Stimulated activated CD4-positive, alpha-beta T cell treated with anti-CD3 and anti-CD28 coated beads, Interleukin-4, amount 100 ng/mL, for 48 hours (primary cell): ENCODE results near the gene MAFG.

Source experiments
- DNase-seq, 2 donors: peaks; one replicate each; pipeline ENCODE4 v3.0.0-alpha.2; 2020; ENCODE audit warnings: low read depth in 2 of 2

The MAFG gene

DNA sequence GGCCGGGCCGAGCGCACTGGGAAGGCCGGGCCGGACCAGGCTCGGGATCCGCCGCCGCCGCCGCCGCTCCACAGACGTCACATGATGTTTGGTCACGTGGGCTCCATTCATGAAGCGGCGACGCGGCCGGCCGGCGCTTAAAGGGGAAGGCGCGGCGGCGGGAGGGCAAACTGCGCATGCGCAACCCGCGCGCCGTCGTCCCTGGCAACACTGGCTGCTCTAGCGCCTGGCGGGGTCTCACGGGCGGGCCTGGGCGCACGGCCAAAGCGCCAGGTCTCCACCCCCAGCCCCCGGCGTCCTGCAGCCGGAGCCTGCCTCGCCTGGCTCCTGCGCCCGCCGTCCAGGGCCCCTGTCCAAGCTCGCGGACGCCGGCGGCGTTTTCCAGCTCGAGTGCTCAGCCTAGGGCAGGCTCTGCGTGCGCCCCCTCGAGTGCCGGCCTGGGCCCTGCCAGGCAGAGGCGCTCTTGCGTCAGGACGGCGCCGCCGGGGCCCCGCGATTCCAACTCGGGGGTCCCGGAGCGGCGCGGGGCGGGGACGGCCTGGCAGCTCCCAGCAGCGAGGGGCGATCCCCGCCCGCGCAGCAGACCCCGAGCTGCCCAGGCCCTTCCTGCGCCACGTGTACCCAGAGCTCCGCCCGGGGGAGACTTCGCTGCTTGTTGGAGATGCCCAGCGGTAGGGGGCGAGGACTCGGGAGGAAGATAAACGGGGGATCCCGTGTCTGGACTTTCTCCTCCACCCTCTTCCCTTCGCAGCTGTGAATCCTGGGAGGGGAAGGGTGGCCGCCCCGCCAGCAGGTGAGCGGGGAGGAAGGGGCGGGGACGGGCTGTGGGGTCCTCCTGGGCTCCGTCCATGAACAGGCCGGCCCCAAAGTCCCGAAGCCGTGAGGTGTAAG, at the start of gene MAFG:
MAFG (minus strand) TSS at position 83 of the 891 bp plus-strand sequence. CDS start 4,550 bp downstream, outside the sequence.
- peak; percentile 84 to 85 for DNase-seq

DNA sequence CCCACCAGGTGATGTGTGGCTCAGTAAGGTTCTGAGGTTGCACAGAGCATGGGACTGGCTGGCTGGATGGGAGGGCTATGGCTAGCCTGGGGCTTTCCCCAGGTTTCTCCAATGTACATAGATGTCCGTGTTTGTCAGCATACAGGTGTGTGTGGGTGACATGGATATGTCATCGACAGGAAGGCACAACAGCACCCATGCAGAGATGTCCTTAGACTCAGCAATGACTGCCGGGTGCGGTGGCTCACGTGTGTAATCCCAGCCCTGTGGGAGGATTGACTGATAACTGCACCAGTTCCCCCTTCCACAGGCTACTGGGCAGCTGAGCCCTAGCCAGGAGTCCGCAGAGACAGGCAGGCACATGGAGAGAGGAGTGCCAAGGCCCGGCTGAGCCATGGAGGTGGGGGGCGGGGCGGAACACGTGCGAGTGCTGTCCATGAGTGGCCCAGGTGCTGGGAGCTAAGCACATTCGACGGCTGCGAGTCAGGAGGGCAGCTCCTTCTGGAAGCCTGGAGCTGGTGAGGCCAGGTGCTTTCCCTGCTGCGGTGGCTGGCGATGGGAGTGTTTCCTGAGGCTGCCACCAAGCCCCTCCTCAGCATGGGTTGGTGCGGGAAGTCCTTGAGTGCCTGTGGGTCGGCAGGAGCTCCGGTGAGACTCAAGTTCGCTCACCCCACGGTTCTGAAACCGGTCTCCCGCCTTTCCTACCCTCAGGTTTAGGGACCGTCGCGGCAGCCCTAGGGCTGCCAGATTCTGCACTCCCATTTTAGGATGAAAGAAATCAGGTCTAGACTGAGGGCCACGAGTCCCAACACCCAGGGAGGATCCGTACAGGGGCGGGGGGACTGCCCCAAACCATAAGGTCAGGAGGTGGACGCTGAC, 49.0 kb upstream of the MAFG start:
- DNase-seq, result peak; percentile 23 to 54

DNA sequence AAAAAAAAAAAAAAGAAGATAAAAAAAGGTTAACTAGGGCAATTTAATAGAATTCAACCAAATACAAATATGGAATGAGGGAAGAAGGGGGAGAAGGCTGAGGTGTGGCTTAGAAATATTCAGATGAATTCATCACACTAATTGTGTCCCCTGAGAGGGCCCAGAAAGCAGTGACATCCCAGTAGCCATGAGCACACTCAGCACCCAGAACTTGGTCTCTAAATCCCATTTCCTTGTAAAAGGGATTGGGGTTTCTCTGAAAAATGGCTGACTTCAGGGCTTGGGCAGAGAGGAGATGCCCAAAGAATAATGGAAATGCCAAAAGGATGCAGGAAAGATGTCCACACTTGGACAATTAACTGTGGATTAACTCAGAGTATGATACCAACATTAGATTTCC, 45.9 kb upstream of the MAFG start:
- no peak for DNase-seq

DNA sequence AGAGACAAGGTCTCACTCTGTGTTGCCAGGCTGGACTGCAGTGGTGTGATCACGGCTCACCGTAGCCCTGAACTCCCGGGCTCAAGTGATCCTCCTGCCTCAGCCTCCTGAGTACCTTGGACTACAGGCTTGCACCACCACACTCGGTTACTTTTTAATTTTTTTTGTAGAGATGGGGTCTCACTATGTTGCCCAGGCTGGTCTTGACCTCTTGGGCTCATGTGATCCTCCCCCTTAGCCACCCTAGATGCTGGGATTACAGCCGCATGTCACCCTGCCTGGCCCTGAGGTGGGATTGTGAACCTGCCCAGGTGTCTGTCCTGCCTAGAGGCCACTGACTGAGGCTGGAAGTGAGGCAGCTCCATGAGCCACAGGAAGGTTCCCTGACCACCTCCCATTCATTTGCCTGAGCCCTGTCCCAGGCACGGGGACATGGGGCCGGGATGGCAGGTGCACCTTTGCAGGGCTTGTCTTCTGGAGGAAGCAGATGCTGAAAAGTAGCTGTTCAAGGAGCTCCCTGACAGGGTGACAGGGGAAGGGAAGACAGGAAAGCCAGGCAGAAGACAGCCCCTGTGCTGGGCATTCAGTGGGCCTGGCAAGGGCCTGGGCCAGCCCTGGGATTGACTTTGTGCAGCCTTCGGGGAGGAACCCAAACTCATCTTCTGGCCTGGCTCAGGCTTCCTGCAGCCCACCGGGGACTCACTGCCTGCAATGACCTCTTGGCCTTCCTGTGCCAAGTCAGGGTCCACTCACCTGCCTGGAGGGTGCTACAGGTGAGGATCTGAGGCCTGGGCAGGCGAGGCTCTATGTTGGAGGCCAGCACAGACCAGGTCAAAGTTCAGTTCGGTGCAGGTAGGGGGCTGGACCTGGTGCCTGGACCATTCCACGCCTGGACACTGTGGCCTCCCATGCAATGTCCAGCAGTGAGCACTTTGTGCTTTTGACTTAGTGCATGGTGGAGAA, 41.6 kb upstream of the MAFG start:
- no peak for DNase-seq

DNA sequence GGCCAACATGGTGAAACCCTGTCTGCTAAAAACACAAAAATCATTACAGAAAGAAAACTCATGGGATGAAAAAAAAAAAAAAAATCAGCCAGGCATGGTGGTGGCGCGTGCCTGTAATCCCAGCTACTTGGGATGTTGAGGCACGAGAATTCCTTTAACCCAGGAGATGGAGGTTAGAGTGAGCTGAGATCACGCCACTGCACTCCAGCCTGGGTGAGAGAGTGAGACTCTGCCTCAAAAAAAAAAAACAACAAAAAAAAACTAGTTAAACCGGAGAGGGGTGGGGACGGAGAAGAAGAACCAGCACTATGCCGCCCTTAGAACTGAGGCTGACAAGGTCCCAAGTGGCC, 40.8 kb upstream of the MAFG start:
- DNase-seq, result no peak

DNA sequence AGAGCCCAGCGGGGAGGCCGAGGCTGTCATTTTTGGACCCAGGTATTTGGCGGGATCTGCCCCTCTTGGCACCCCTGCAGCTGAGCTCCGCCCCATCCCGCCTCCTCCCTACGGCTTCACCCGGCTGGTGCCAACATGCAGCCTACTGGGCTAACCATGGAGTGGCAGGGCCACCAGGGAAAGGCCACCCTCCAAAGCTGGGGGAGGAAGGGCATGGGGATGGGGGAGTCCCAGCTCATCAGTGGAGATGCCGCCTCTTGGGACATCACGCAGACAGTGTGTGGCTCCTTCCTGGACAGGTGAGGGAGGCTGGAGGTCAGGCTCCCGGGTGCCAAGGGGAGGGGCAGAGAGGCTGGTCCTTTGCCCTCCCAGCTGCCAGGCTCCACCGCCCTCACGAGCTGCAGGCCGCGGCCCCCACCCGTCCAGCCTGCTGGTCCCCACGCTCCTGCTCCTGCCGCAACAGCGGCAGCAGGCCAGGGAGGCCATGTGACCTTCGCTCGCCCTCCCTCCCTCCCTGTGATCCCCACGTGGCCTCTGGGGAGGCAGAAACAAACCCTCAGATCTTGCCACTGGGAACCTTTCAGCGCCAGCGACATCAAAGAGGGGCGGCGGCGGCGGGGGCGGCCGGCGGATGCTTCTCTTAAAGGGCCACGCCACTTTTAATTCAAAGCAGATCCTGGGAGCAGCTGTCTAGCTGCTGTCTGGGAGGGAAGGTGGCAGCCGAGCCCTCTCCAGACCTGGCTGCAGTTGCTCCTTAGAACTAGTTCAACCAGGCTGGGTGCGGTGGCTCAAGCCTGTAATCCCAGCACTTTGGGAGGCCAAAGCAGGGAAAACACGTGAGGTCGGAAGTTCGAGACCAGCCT, 40.2 kb upstream of the MAFG start:
- DNase-seq, result peak; percentile 84 to 85

DNA sequence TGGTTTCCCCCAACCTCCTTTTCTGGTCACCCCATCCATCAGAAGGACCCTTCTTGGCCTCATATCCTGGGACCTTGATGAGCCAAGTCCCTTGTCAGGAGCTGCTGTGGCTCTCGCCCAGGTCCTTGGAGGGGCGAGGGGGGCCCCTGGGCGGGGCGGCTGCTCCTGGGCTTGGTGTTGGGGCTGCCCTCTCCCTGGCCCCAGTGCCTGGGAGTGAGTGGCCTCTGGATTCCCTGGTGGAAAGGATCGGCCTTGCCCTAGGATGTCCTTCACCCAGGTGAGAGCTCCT, 39.7 kb upstream of the MAFG start:
- DNase-seq, result no peak

DNA sequence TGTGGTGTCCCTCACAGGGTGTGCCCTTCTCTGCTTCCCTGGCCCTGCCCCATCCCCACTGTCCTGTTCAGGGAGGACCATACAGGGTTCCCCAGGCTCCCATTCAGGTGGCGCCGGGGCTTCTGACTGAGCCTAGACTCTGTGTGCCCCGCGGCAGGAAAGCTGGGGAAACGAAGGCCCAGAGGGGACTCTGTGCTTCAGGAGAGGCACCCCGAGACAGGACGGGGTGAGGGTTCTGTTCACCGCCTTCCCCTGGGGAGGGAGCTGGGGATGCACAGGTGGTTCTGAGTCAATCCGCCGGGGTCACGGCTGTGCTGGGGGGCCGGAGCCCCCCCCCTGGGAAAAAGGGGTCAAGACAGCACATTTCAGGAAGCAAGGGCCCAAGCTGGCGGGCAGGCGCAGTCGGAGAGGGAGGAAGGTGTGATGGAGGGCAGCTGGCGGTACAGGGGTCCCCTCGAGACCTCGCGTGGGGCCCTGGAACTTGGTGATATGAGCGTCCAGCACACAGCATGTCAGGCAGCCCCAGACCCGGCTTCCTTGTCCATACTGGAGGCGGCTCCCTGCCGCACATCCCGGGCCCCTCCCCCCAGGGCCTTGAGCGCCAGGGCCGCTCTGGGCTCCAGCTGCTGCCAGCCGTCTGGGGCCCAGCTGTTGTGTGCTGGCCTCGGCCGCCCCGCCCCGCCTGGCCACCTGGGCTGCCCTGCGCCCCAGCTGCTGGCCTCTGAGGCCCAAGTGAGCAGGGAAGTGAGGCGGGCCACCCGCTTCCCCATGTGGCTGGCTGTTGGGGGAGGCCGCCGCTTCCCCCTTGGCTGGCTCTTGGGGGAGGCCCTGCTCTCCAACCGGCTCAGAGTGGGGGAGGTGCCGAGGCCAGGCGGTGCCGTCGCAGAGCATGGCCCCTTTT, 39.1 kb upstream of the MAFG start:
- no peak for DNase-seq

DNA sequence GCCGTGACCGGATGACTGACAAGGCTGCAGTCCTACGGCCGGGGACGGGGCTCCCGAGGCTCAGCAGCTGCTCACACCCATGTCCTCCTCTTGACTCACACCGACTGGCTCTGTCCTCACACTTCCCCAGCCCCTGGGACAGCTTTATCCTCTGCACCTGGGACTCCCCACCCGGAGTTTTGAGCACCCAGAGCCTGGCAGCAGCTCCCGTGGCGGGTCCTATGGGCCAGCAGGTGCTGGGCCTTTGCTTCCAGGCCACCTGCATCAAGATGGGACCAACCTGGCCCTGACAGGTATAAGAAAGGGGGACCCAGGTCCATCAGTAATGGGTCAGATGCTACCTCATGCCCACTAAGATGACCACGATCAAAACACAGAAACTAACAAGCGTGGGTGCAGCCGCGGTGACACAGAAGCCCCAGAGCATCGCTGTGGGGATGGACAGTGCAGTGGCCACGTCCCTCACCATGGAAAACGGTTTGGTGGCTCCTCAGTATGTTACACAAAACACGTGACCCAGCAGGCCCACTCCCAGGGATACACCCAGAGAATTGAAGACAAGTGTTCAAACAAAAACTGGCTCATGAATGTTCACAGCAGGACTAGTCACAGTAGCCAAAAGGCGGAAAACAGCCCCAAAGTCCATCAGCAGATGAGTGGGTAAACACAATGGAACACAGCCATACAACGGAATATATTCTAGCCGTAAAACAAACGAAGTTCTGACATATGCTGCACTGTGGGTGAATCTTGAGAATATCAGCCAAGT, 36.7 kb upstream of the MAFG start:
- DNase-seq, result no peak

DNA sequence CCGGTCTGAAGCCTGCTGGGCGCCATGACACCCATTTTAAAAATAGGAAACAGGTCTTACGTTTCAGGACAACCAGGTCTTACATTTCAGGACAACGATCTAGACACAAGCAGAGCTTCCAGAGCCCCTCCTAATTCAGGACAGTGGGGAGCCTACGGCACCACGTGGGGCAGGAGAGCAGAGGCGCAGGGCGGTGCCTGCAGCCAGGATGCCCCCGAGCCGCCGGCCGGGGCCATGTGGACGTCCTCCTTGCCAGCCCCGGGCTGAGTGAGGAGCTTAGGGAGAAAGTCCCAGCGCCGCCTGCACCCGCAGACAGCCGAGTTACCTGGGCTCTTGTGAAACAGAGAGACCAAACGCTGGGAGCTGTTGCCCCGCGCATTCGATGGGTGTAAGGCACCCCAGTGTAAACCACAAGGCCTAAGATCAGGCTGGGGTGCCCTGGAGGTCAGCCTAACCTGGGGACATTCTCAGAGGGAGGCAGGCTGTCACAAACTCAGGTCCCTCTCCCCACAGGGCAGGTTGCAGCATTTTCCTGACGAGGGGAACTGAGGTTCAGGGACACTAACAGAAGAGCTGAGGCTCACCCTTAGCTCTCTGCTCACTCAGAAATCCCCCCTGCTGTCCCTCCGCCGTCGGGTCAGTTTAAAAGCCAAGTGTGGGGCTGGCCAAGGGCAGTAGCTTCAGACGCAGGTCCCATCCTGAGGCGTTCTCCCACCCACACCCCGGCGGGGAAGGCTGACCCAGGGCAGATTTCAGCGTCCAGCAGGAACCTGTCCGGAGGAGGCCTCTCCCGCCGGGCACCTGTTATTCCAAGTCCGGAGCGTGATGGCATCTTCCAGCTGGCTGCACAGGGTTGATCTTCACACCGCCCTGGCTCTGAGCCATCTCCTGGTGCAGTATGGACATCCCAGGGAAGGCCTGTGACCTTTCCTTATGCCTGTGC, 35.2 kb upstream of the MAFG start:
- DNase-seq, result no peak

DNA sequence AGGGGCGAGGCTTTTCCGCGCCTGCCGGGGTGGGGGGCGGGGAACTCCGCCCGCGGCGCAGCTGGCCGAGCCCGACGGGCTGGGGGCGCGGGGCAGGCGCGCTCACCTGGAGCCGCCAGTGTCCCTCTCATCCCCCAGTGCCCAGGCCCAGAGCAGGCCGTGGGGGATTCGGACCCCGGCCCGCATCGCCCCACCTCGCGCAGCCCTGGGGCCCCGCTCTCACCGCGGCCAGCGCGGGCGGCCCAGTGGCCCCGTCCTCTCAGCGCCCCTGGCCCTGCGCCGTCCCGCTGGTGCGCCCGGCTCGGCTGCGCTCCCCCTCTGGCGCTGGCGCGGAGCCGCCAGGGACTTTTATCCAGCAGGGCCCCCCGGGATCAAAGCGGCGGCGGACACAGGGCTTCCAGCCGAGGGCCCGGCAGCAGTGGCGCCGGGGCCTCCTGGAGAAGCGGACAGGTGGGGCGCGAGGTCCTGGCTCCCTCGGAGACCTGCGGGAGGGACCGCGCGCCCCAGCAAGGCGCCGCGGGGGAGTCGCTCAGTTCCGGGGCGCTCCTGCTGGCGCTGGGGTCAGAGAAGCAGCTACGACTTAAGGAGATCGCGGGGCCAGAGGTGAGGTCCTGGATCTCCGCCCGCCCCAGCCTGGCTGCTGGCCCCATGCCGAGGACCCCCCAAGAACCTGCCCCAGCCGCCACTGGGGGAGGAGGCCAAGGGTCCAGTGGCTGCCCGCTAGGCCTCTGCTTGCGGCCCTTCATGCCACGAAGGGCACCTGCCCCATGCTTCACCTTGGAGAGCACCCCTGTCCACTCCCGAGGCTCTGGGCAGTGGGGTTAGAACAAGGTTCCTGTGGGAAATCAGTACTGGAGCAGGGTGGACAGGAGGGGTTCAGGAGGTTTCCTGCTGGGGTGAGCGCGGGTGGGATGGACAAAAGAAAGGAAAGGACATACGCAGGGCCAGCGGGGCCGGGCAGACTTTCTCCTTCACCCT, 34.3 kb upstream of the MAFG start:
- DNase-seq, result no peak

DNA sequence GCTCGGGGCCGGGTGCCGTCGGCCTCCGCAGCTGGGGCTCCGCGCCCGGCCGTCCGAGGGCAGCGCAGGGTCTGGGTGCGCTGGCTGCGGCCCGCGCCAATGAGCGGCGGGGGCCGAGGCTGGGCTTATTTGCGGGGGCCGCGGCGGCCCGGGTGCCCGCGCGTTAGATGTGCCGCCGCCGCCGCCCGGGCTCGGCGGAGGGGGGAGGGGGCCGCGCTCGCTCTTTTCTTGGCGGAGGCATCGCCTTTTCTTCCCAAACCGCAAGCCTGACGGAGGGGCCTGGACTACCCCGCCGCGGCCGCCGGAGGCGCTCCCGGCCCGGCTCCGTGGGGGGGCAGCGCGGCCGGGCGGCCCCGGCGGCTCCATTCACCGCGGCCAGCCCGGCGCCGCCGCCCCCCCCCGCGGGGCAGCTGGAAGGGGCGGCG, 33.6 kb upstream of the MAFG start, which contains the start of gene NOTUM:
NOTUM (minus strand) TSS at position 101 of the 425 bp plus-strand sequence. CDS start 278 bp downstream, outside the sequence.
- DNase-seq, result no peak

DNA sequence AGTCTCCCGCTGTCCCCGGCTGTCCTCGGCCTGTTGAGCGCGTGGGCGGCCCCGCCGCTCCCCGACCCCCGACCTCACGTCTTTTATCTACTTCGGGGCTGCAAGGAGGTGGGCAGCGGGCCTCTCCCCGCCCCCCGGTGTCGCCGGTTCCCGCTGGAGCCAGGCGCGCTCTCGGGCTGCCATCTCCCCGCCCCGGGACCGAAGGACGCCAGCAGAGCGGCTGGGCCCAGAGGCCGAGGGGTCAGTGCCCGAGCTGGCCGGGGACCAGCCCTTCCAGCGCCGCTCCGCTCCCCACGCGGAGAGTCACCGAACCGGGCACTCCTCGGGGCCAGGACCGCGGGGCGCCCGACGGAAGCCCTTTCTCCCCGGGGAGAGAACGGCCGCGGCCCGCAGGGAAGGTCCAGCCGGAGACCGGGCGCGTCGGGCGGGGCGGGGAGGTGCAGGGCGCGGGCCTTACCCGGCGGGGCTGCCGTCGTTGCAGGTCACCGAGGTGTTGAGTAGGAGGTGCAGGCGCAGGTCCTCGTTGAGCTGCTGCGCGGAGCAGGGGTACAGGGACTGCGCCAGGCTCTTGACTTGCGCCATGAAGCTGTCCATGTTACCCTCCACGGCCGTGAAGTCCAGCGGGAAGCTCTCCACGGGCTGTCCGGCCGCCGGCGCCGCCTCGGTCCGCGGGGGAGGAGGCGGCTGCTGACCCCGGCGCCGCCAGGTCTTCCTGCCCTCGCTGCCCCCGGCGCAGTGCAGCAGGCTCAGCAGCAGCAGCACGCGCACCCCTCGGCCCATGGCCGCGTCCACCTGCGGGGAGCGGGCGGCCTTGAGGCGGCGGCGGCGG, 32.8 kb upstream of the MAFG start:
- DNase-seq, result no peak

DNA sequence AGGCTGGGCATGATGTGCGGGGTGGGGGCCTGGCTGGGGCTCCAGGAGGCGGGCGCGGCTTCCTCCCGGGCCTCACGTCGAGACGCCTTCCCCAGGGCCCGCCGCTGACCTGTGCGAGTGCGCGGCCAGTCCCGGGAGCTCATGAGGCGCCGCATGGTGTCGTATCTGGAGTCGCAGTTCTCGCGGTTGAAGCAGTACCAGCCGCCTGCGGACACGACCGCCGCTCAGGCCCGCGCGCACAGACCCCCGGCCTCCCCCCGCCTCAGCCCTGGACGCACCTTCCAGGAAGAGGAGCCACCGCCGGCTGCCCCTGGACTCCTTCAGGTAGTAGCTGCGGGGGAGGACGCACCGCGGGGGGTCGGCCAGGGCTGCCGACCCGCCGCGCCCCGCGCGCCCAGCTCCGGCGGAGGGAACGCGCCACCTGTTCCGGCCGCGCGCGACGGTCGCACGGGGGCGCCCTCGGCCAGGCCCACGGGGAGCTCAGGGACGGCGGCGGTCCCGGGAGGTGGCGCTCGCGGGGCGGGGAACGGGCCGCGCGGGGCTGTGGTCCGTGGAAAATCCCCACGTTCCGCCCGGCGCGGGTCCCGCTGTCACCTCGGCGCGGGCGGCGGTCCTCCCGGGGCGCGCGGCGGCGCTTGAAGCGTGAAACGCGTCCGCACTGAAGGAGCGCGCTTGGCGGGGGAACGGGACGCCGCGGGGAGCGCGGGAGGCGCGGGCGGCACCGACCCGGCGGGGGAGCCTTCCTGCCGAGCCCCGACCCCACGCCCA, 32.0 kb upstream of the MAFG start:
- DNase-seq, result peak; percentile 67 to 71
